Stimulated activated naive CD8-positive, alpha-beta T cell treated with anti-CD3 and anti-CD28 coated beads, Interleukin-15, Interleukin-2, amounts not matched to agents 100 ng/mL and 50 ng/mL, for 24 hours (primary cell): ENCODE results near the gene VPS39.

Source experiments
- H3K27ac Mint-ChIP-seq: one replicate; pipeline ENCODE4 v1.8.0; 2021; ENCODE audit warnings: mild to moderate bottlenecking, mixed read lengths
- H3K27me3 Mint-ChIP-seq: one replicate; pipeline ENCODE4 v1.8.0; 2021; ENCODE audit warnings: mixed read lengths
- H3K36me3 Mint-ChIP-seq: one replicate; pipeline ENCODE4 v1.8.0; 2021; ENCODE audit warnings: low read depth, mixed read lengths
- H3K4me1 Mint-ChIP-seq: one replicate; pipeline ENCODE4 v1.8.0; 2021; ENCODE audit warnings: low read depth, mixed read lengths
- H3K4me3 Mint-ChIP-seq: one replicate; pipeline ENCODE4 v1.8.0; 2021; ENCODE audit warnings: mild to moderate bottlenecking, mixed read lengths
- H3K9me3 Mint-ChIP-seq: one replicate; pipeline ENCODE4 v1.8.0; 2021; ENCODE audit warnings: mixed read lengths

Gene VPS39

DNA sequence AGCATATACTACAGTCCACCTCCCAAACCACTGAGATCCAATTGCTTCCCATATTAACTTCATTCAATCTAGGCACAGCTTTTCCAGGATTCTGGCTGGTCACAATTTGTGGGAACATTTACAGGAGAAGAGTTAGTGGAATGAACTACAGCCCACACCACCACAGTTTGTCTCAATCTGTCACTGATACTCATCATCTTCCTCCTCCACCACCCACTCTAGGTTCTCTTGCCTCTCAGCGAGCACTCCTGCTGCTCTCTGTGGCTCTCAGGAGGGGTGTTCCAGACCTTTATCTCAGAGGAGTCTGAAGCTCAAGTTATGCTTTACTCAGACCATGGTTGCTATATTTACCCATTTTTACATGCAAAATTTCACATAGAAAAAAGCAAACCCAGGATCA, 87.8 kb downstream of the VPS39 start:
- no peaks in the 10 kb centered on the region for H3K36me3 Mint-ChIP-seq
- H3K27ac Mint-ChIP-seq = no peak overlapping the region
- no peak overlapping the region for H3K4me3 Mint-ChIP-seq
- no peaks in the 10 kb centered on the region for H3K9me3 Mint-ChIP-seq
- no peaks in the 10 kb centered on the region for H3K4me1 Mint-ChIP-seq
- peaks cover 4% of the 10 kb centered on the region for H3K27me3 Mint-ChIP-seq

DNA sequence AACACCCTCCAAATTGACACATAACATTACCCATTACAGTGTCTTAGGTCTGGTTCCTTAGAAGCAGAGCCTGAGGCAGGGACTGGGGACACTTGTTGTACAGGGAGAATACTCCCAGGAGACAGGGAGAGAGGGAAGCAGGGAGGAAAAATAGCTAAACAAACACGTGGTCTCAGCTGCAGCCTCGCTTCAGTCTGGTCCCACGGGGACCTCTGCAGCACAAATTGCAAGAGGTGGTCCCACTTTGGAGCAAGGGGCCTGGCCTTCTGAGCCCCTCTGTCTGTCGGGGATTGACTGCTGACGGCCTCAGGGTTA, 88.7 kb downstream of the VPS39 start:
- H3K4me3 Mint-ChIP-seq = no peak overlapping the region
- H3K27ac Mint-ChIP-seq = no peak overlapping the region
- H3K36me3 Mint-ChIP-seq = no peaks in the 10 kb centered on the region
- H3K27me3 Mint-ChIP-seq = peaks cover 4% of the 10 kb centered on the region
- H3K9me3 Mint-ChIP-seq = no peaks in the 10 kb centered on the region
- no peaks in the 10 kb centered on the region for H3K4me1 Mint-ChIP-seq

- Mint-ChIP-seq H3K27ac (no peak overlapping the region), H3K4me3 (no peak overlapping the region), H3K9me3 (no peaks in the 10 kb centered on the region)
These were observed 89.3 kb downstream of the VPS39 start for GRCh38 chr15:42118650-42119445.

DNA sequence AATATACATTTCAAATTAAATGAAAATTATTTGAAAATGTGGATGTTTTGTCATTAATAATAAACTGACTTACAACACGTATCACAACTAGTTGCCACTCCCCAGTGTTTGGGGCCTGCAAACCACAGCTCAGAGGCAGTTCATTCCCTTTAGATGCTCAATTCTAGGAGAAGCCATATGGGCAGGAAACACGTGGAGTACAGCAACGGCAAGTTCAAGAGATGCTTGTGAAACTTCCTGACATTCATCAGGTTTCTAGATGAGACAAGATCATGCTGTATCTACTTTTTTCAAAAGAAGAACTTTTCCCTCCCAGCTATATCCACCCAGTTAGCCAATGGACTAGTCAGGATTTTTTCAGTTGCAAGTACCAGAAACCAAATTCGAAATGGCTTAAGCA, 96.2 kb downstream of the VPS39 start:
- Mint-ChIP-seq H3K4me1 (peaks cover 8% of the 10 kb centered on the region), H3K9me3 (no peaks in the 10 kb centered on the region), H3K36me3 (no peaks in the 10 kb centered on the region), H3K4me3 (no peak overlapping the region), H3K27ac (no peak overlapping the region), H3K27me3 (peaks cover 36% of the 10 kb centered on the region)

More at GRCh38 chr15:42118650-42119445, 89.3 kb downstream of the VPS39 start:
- Mint-ChIP-seq H3K36me3 (no peaks in the 10 kb centered on the region), H3K27me3 (peaks cover 4% of the 10 kb centered on the region), H3K4me1 (no peaks in the 10 kb centered on the region)

GRCh38 chr15:42110367-42110766, 97.7 kb downstream of the VPS39 start:
- H3K36me3 Mint-ChIP-seq = no peaks in the 10 kb centered on the region
- H3K27ac Mint-ChIP-seq = no peak overlapping the region
- no peaks in the 10 kb centered on the region for H3K9me3 Mint-ChIP-seq
- peaks cover 36% of the 10 kb centered on the region for H3K27me3 Mint-ChIP-seq
- H3K4me1 Mint-ChIP-seq = peaks cover 8% of the 10 kb centered on the region
- H3K4me3 Mint-ChIP-seq = no peak overlapping the region

DNA sequence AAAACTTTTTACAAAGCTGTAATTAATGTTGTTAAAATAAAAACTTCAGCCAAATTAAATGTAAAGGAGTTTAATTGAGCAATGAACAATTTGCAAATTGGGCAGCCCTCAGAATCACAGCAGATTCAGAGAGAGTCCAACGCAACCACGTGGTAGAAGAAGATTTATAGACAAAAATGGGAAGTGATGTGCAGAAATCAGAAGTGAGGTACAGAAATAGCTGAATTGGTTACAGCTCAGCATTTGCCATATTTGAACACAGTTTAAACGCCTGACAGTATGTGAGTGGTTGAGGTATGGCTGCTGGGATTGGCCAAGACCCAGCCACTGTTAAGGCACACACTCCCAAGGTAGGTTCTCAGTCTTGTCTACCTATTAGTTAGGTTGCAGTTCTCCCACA, 99.3 kb downstream of the VPS39 start:
- no peak overlapping the region for H3K27ac Mint-ChIP-seq
- no peak overlapping the region for H3K4me3 Mint-ChIP-seq
- peaks cover 36% of the 10 kb centered on the region for H3K27me3 Mint-ChIP-seq
- H3K36me3 Mint-ChIP-seq = no peaks in the 10 kb centered on the region
- H3K4me1 Mint-ChIP-seq = peaks cover 8% of the 10 kb centered on the region
- H3K9me3 Mint-ChIP-seq = no peaks in the 10 kb centered on the region
